ENCODE data around the gene SNAPC2. TPM values are rescaled to one million over a fixed set of nuclear protein-coding genes. Genes with fewer than 3 reads are reported as not detected.

SNAPC2 gene
- total RNA-seq, 1 donor from 2014 or later, result 13.4 TPM

GRCh38 chr19:7879836-7880235 is 40.3 kb upstream of the SNAPC2 start:
- DNase-seq (ENCODE audit: low read depth), result no peak
- no peak for FAIRE-seq
- H3K27me3 ChIP-seq (ENCODE audit: control insufficient read depth, insufficient read depth, low read length), result peaks cover under 1% of the 10 kb centered on the region
- no peak for TF ChIP-seq CTCF (IDR thresholded peaks at IDR 0.05; ENCODE audit: insufficient read depth, low read length, severe bottlenecking)
- H3K4me3 ChIP-seq (ENCODE audit: low read depth, low read length), result no peak overlapping the region
- H3K36me3 ChIP-seq (ENCODE audit: control insufficient read depth, insufficient read depth, low read length), result no peaks in the 10 kb centered on the region

GRCh38 chr19:7881910-7882309 is 38.2 kb upstream of the SNAPC2 start:
- DNase-seq (ENCODE audit: low read depth), result no peak
- TF ChIP-seq CTCF (IDR thresholded peaks at IDR 0.05; ENCODE audit: insufficient read depth, low read length, severe bottlenecking), result no peak

GRCh38 chr19:7883105-7883504 is 37.0 kb upstream of the SNAPC2 start:
- no peak for FAIRE-seq
- Histone ChIP-seq H3K27me3 (ENCODE audit: control insufficient read depth, insufficient read depth, low read length) (no peaks in the 10 kb centered on the region), H3K4me3 (ENCODE audit: low read depth, low read length) (no peak overlapping the region), H3K36me3 (ENCODE audit: control insufficient read depth, insufficient read depth, low read length) (no peaks in the 10 kb centered on the region)
- no peak for TF ChIP-seq CTCF (IDR thresholded peaks at IDR 0.05; ENCODE audit: insufficient read depth, low read length, severe bottlenecking)
- no peak for DNase-seq (ENCODE audit: low read depth)

More at GRCh38 chr19:7881910-7882309, 38.2 kb upstream of the SNAPC2 start:
- no peaks in the 10 kb centered on the region for H3K27me3 ChIP-seq (ENCODE audit: control insufficient read depth, insufficient read depth, low read length)
- H3K36me3 ChIP-seq (ENCODE audit: control insufficient read depth, insufficient read depth, low read length), result no peaks in the 10 kb centered on the region
- H3K4me3 ChIP-seq (ENCODE audit: low read depth, low read length), result no peak overlapping the region
- no peak for FAIRE-seq

- no peak overlapping the region for H3K4me3 ChIP-seq (ENCODE audit: low read depth, low read length)
- FAIRE-seq, result no peak
- no peak for TF ChIP-seq CTCF (IDR thresholded peaks at IDR 0.05; ENCODE audit: insufficient read depth, low read length, severe bottlenecking)
- H3K36me3 ChIP-seq (ENCODE audit: control insufficient read depth, insufficient read depth, low read length), result no peaks in the 10 kb centered on the region
- no peak for DNase-seq (ENCODE audit: low read depth)
- no peaks in the 10 kb centered on the region for H3K27me3 ChIP-seq (ENCODE audit: control insufficient read depth, insufficient read depth, low read length)
Measured at GRCh38 chr19:7883796-7884570, 36.2 kb upstream of the SNAPC2 start.

GRCh38 chr19:7885818-7886217 is 34.3 kb upstream of the SNAPC2 start:
- DNase-seq (ENCODE audit: low read depth) (no peak), FAIRE-seq (no peak)
- H3K27me3 ChIP-seq (ENCODE audit: control insufficient read depth, insufficient read depth, low read length), result no peaks in the 10 kb centered on the region
- no peaks in the 10 kb centered on the region for H3K36me3 ChIP-seq (ENCODE audit: control insufficient read depth, insufficient read depth, low read length)
- H3K4me3 ChIP-seq (ENCODE audit: low read depth, low read length), result no peak overlapping the region
- no peak for TF ChIP-seq CTCF (IDR thresholded peaks at IDR 0.05; ENCODE audit: insufficient read depth, low read length, severe bottlenecking)

Measured in bronchial epithelial cell (primary cell).